HepG2 (cell line): ENCODE measurements around the gene IL17RB. TPM values are rescaled to one million over a fixed set of nuclear protein-coding genes. Genes with fewer than 3 reads are reported as not detected.

ENCODE experiments used
- ADNP ChIP-seq: sonication (generic); formaldehyde crosslinking; IDR thresholded peaks from 2 replicates; pipeline ENCODE4 v1.4.0; 2020; ENCODE audit warnings: missing genetic modification reagents
- GMEB2 ChIP-seq: IDR thresholded peaks from 2 replicates; pipeline ENCODE4 v1.6.1; 2016; ENCODE audit warnings: missing biosample characterization, missing genetic modification reagents, low read depth
- HMG20B ChIP-seq: conservative IDR thresholded peaks from 2 replicates; pipeline ENCODE4 v1.6.1; 2016; ENCODE audit warnings: missing genetic modification reagents, missing compliant biosample characterization
- HOXA5 ChIP-seq: sonication (generic); formaldehyde crosslinking; IDR thresholded peaks from 2 replicates; pipeline ENCODE4 v1.4.0; 2020; ENCODE audit warnings: missing genetic modification reagents
- MAX ChIP-seq: IDR thresholded peaks from 2 replicates; pipeline ENCODE4 v1.6.1; 2012; ENCODE audit warnings: inconsistent platforms
- MTF1 ChIP-seq: sonication (generic); formaldehyde crosslinking; IDR thresholded peaks from 2 replicates; pipeline ENCODE4 v1.5.0; 2020; ENCODE audit warnings: missing genetic modification reagents
- RBFOX2 ChIP-seq: fragments of 200-400 bp; formaldehyde crosslinking; IDR thresholded peaks from 2 replicates; pipeline ENCODE4 v1.6.1; 2017; ENCODE audit warnings: low read depth, mild to moderate bottlenecking, low read length
- SP1 ChIP-seq, 2 experiments: fragments of 450-650 bp in 1 of 2; sonication (generic) in 1 of 2; formaldehyde crosslinking in 1 of 2; IDR thresholded peaks; 2 replicates each; pipeline versions ENCODE4 v1.4.0 to v1.6.1; 2016 to 2020; ENCODE audit warnings: missing genetic modification reagents in 1 of 2
- ZBTB20 ChIP-seq: sonication (generic); formaldehyde crosslinking; IDR thresholded peaks from 2 replicates; pipeline ENCODE4 v1.8.1; 2023; ENCODE audit warnings: missing genetic modification reagents, low read depth, mild to moderate bottlenecking, borderline replicate concordance
- ZKSCAN8 ChIP-seq: IDR thresholded peaks from 2 replicates; pipeline ENCODE4 v1.6.1; 2016; ENCODE audit warnings: borderline replicate concordance, missing genetic modification reagents, missing compliant biosample characterization
- ZNF552 ChIP-seq: sonication (generic); formaldehyde crosslinking; IDR thresholded peaks from 2 replicates; pipeline ENCODE4 v1.9.0; 2022; ENCODE audit warnings: missing genetic modification reagents, mild to moderate bottlenecking, borderline replicate concordance
- ZSCAN12 ChIP-seq: sonication (generic); formaldehyde crosslinking; IDR thresholded peaks from 2 replicates; pipeline ENCODE4 v1.9.0; 2021; ENCODE audit warnings: mild to moderate bottlenecking, missing genetic modification reagents
- ZZZ3 ChIP-seq: sonication (generic); formaldehyde crosslinking; IDR thresholded peaks from 2 replicates; pipeline ENCODE4 v1.4.0; 2020; ENCODE audit warnings: missing genetic modification reagents, mild to moderate bottlenecking, borderline replicate concordance
- polyA plus RNA-seq, 8 experiments: library from polyadenylated mRNA; depleted of rRNA in 3 of 8; stranded (reverse) in 7 of 8; unstranded in 1 of 8; fragments of >200 nt; fragmentation: Illumina TruSeq in 4 of 8; extraction: Trizol in 4 of 8; gene quantifications; 2 replicates each; pipeline versions ENCODE4 v1.2.1 to v1.2.3, GENCODE V29; 2011 to 2016; ENCODE audit warnings: low read depth in 4 of 8, missing spikeins in 1 of 8, mixed read lengths in 1 of 8; ENCODE audit not compliant: insufficient read depth in 1 of 8
- total RNA-seq, 5 experiments: library from RNA; depleted of rRNA; stranded (reverse); fragments of >200 nt; fragmentation: Illumina TruSeq; extraction: Trizol; gene quantifications; 2 replicates each; pipeline ENCODE4 v1.2.3, GENCODE V29; 2016; ENCODE audit warnings: low read depth in 1 of 5
- TF ChIP-seq, protein P1 (sequence below): sonication (generic); formaldehyde crosslinking; IDR thresholded peaks from 2 replicates; pipeline ENCODE4 v1.4.0; 2020; ENCODE audit warnings: missing genetic modification reagents
- TF ChIP-seq, protein P2 (sequence below): sonication (generic); formaldehyde crosslinking; IDR thresholded peaks from 2 replicates; pipeline ENCODE4 v1.4.0; 2020; ENCODE audit warnings: missing genetic modification reagents
- TF ChIP-seq, protein P3 (sequence below): sonication (generic); formaldehyde crosslinking; conservative IDR thresholded peaks from 2 replicates; pipeline ENCODE4 v1.4.0; 2020; ENCODE audit warnings: missing genetic modification reagents
- TF ChIP-seq, protein P4 (sequence below): sonication (generic); formaldehyde crosslinking; IDR thresholded peaks from 2 replicates; pipeline ENCODE4 v1.8.0; 2022; ENCODE audit warnings: missing genetic modification reagents, mild to moderate bottlenecking, borderline replicate concordance
- TF ChIP-seq, protein P5 (sequence below): sonication (generic); formaldehyde crosslinking; IDR thresholded peaks from 2 replicates; pipeline ENCODE4 v1.5.0; 2020; ENCODE audit warnings: mild to moderate bottlenecking, missing genetic modification reagents

IL17RB gene
- total and polyA plus RNA-seq, 2 of the 13 experiments (the other 11 are each of a cell fraction or from before 2014, with no cell fraction given): 130 to 190 TPM

DNA sequence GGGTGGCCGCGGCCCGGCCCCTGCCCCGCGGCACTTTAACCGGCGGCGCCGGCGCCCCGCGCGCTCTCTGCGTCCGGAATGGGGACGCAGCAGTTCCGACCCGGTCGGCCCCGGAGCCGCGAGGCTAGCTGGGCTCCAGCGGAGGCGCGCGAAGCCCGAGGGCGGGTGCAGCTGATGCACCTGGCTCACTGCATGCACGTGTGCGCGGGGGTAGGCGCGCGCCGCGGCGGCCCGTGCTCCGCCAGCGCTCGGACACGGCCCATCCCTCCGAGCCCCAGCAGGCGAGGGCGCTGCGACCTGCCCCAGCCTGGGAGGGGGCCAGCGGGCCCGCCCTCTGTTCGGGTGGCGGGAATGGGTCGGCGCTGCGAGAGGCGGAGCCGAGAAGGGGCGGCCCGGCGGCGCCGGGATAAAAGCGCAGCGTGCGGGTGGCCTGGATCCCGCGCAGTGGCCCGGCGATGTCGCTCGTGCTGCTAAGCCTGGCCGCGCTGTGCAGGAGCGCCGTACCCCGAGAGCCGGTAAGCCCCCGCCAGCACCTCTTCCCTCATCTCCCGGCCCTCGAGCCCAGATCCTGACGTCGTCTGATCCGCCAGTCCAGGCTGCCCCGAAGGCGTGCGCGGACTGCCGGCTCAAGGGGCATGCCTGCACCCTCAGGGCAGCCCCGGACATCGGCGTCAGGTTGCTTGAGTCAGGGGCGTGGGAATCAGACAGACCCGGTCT is at the start of gene IL17RB, which contains the start of gene CHDH (continued):
- 0 out of 2 replicates have a peak, but pooled peaks have one; percentile 63 for TF ChIP-seq HOXA5
- TF ChIP-seq, protein P1, sequence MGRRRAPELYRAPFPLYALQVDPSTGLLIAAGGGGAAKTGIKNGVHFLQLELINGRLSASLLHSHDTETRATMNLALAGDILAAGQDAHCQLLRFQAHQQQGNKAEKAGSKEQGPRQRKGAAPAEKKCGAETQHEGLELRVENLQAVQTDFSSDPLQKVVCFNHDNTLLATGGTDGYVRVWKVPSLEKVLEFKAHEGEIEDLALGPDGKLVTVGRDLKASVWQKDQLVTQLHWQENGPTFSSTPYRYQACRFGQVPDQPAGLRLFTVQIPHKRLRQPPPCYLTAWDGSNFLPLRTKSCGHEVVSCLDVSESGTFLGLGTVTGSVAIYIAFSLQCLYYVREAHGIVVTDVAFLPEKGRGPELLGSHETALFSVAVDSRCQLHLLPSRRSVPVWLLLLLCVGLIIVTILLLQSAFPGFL (CRISPR knock-in tag): no peak
- no peak for TF ChIP-seq SP1 (IDR thresholded peaks at IDR 0.05)
- peak; percentile 81 for TF ChIP-seq SP1 (CRISPR knock-in tag; IDR thresholded peaks at IDR 0.05)
- TF ChIP-seq, protein P2, sequence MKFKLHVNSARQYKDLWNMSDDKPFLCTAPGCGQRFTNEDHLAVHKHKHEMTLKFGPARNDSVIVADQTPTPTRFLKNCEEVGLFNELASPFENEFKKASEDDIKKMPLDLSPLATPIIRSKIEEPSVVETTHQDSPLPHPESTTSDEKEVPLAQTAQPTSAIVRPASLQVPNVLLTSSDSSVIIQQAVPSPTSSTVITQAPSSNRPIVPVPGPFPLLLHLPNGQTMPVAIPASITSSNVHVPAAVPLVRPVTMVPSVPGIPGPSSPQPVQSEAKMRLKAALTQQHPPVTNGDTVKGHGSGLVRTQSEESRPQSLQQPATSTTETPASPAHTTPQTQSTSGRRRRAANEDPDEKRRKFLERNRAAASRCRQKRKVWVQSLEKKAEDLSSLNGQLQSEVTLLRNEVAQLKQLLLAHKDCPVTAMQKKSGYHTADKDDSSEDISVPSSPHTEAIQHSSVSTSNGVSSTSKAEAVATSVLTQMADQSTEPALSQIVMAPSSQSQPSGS (CRISPR knock-in tag): peak; percentile 58; the same call in 1 of the 2 replicates
- TF ChIP-seq RBFOX2: peak; percentile 98
- TF ChIP-seq ZSCAN12 (CRISPR knock-in tag): peak; percentile 33; the same call in 1 of the 2 replicates
- TF ChIP-seq ZBTB20 (CRISPR knock-in tag): peak; percentile 65; the same call in 1 of the 2 replicates
- TF ChIP-seq, protein P3, sequence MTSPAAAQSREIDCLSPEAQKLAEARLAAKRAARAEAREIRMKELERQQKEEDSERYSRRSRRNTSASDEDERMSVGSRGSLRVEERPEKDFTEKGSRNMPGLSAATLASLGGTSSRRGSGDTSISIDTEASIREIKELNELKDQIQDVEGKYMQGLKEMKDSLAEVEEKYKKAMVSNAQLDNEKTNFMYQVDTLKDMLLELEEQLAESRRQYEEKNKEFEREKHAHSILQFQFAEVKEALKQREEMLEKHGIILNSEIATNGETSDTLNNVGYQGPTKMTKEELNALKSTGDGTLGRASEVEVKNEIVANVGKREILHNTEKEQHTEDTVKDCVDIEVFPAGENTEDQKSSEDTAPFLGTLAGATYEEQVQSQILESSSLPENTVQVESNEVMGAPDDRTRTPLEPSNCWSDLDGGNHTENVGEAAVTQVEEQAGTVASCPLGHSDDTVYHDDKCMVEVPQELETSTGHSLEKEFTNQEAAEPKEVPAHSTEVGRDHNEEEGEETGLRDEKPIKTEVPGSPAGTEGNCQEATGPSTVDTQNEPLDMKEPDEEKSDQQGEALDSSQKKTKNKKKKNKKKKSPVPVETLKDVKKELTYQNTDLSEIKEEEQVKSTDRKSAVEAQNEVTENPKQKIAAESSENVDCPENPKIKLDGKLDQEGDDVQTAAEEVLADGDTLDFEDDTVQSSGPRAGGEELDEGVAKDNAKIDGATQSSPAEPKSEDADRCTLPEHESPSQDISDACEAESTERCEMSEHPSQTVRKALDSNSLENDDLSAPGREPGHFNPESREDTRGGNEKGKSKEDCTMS (CRISPR knock-in tag): no peak
- peak; percentile 97 for TF ChIP-seq MAX
- TF ChIP-seq, protein P4, sequence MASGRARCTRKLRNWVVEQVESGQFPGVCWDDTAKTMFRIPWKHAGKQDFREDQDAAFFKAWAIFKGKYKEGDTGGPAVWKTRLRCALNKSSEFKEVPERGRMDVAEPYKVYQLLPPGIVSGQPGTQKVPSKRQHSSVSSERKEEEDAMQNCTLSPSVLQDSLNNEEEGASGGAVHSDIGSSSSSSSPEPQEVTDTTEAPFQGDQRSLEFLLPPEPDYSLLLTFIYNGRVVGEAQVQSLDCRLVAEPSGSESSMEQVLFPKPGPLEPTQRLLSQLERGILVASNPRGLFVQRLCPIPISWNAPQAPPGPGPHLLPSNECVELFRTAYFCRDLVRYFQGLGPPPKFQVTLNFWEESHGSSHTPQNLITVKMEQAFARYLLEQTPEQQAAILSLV (CRISPR knock-in tag): peak; percentile 78; the same call in 1 of the 2 replicates
- TF ChIP-seq MTF1 (CRISPR knock-in tag): no peak
- 0 out of 2 replicates have a peak, but pooled peaks have one; percentile 63 for TF ChIP-seq ZNF552
- TF ChIP-seq GMEB2: 0 out of 2 replicates have a peak, but pooled peaks have one; percentile 15
- TF ChIP-seq ZKSCAN8 (CRISPR knock-in tag): peak; percentile 18; the same call in 1 of the 2 replicates
- no peak for TF ChIP-seq ADNP
- TF ChIP-seq, protein P5, sequence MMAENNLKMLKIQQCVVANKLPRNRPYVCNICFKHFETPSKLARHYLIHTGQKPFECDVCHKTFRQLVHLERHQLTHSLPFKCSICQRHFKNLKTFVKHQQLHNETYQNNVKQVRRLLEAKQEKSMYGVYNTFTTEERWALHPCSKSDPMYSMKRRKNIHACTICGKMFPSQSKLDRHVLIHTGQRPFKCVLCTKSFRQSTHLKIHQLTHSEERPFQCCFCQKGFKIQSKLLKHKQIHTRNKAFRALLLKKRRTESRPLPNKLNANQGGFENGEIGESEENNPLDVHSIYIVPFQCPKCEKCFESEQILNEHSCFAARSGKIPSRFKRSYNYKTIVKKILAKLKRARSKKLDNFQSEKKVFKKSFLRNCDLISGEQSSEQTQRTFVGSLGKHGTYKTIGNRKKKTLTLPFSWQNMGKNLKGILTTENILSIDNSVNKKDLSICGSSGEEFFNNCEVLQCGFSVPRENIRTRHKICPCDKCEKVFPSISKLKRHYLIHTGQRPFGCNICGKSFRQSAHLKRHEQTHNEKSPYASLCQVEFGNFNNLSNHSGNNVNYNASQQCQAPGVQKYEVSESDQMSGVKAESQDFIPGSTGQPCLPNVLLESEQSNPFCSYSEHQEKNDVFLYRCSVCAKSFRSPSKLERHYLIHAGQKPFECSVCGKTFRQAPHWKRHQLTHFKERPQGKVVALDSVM: 0 out of 2 replicates have a peak, but pooled peaks have one; percentile 31
- TF ChIP-seq HMG20B (CRISPR knock-in tag): no peak
- TF ChIP-seq ZZZ3 (CRISPR knock-in tag): no peak; the same call in 1 of the 2 replicates
